Loucy (cell line): ENCODE data around the gene FRG2B.
"Not testable (repeated sequence)": the region's sequence is repeated elsewhere in the genome, so short reads cannot be mapped to it uniquely, and the experiment has no call there.

Experiments
- EZH2phosphoT487 ChIP-seq: fragments of 200-600 bp; IDR thresholded peaks from 2 replicates; pipeline ENCODE4 v1.6.1; 2018; ENCODE audit warnings: antibody characterized with exemption, mild to moderate bottlenecking, moderate library complexity, borderline replicate concordance
- TF ChIP-seq, protein P1 (sequence below): fragments of 200-600 bp; sonication (generic); conservative IDR thresholded peaks from 2 replicates; pipeline ENCODE4 v1.5.1; 2014; ENCODE audit warnings: mild to moderate bottlenecking, antibody characterized with exemption, low read length

DNA sequence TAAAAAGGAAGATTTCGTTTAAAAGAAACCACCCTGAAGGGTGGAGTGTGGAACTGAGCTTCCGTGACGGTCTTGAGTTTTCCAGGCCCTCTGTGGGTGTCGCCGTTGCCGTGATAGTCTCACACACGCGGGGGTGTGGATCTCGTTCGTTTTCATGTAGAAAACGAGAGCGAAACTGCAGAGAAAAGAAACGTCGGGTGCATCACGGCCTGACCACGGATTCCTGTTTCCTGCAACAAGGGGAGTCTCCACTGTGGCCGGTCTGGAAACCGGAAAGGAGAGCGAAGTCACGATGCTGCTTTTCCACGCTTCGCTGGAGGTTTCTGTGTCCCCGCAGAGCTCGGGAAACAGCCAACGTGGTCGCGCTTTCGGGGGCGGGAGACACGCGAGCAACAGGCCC, 4.1 kb downstream of the FRG2B start:
- TF ChIP-seq, protein P1, sequence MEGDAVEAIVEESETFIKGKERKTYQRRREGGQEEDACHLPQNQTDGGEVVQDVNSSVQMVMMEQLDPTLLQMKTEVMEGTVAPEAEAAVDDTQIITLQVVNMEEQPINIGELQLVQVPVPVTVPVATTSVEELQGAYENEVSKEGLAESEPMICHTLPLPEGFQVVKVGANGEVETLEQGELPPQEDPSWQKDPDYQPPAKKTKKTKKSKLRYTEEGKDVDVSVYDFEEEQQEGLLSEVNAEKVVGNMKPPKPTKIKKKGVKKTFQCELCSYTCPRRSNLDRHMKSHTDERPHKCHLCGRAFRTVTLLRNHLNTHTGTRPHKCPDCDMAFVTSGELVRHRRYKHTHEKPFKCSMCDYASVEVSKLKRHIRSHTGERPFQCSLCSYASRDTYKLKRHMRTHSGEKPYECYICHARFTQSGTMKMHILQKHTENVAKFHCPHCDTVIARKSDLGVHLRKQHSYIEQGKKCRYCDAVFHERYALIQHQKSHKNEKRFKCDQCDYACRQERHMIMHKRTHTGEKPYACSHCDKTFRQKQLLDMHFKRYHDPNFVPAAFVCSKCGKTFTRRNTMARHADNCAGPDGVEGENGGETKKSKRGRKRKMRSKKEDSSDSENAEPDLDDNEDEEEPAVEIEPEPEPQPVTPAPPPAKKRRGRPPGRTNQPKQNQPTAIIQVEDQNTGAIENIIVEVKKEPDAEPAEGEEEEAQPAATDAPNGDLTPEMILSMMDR, result not testable (repeated sequence)
- TF ChIP-seq EZH2phosphoT487, result not testable (repeated sequence)
